Panc1 (cell line): ENCODE measurements around the gene SORBS1. TPM values are rescaled to one million over a fixed set of nuclear protein-coding genes. Genes with fewer than 3 reads are reported as not detected.

Experiments
- ATAC-seq: fragments of 200-7000 bp; cut with Tn5 transposase; 2 replicates; pipeline ENCODE4 v1.9.1; 2020; ENCODE audit warnings: mild to moderate bottlenecking, moderate library complexity
- BruUV-seq: library from RNA; stranded (reverse); fragments of 400-500 nt; replicated peaks from 2 replicates; lab custom pipeline; 2021; lab: Mats Ljungman, UMichigan
- CTCF ChIA-PET: fragments of 300-600 bp; sonication (Branson Sonifier 250); formaldehyde crosslinking; loops from one replicate; lab custom pipeline; 2022; ENCODE audit warnings: antibody characterized with exemption; lab: Charles Lee
- POLR2A ChIA-PET: fragments of 300-600 bp; sonication (Branson Sonifier 250); formaldehyde crosslinking; loops from one replicate; lab custom pipeline; 2022; ENCODE audit warnings: antibody characterized with exemption; lab: Charles Lee
- DNase-seq: peaks from one replicate; pipeline ENCODE4 v3.0.0-alpha.2; 2010; ENCODE audit warnings: low read depth, low spot score
- H3K27ac ChIP-seq: 2 replicates; pipeline ENCODE4 v1.5.1; 2011; ENCODE audit warnings: mild to moderate bottlenecking, low read length, inconsistent platforms
- H3K27me3 ChIP-seq: fragments of 200-500 bp; sonication (Bioruptor generic); 2 replicates; pipeline ENCODE4 v1.6.0; 2014; ENCODE audit warnings: low read length, inconsistent platforms; ENCODE audit not compliant: control insufficient read depth, insufficient read depth
- H3K36me3 ChIP-seq: fragments of 200-500 bp; sonication (Bioruptor generic); 2 replicates; pipeline ENCODE4 v1.5.1; 2014; ENCODE audit warnings: inconsistent platforms, mild to moderate bottlenecking, low read length, moderate library complexity; ENCODE audit not compliant: control insufficient read depth, insufficient read depth
- H3K4me1 ChIP-seq: 2 replicates; pipeline ENCODE4 v1.5.1; 2011; ENCODE audit warnings: inconsistent platforms, mild to moderate bottlenecking, low read length, moderate library complexity; ENCODE audit not compliant: control insufficient read depth, insufficient read depth
- H3K4me3 ChIP-seq, 2 experiments: 2 replicates each; pipeline ENCODE4 v1.5.1; 2011 to 2012; ENCODE audit warnings: low read depth in 2 of 2, low read length in 2 of 2, mild to moderate bottlenecking in 2 of 2, inconsistent platforms in 1 of 2, moderate library complexity in 1 of 2
- H3K9me3 ChIP-seq: fragments of 200-500 bp; sonication (Bioruptor generic); 2 replicates; pipeline ENCODE4 v1.5.1; 2014; ENCODE audit warnings: low read depth, mild to moderate bottlenecking, inconsistent platforms, low read length, moderate library complexity; ENCODE audit not compliant: control insufficient read depth, insufficient read depth
- CTCF ChIP-seq: fragments of 450-650 bp; IDR thresholded peaks from 2 replicates; pipeline ENCODE4 v1.5.1; 2017; ENCODE audit warnings: mild to moderate bottlenecking
- POLR2AphosphoS5 ChIP-seq: IDR thresholded peaks from 2 replicates; pipeline ENCODE4 v1.6.1; 2012; ENCODE audit warnings: mild to moderate bottlenecking, low read depth, low read length, moderate library complexity
- REST ChIP-seq, 2 experiments: IDR thresholded peaks; 2 replicates each; pipeline ENCODE4 v1.6.1; 2011 to 2012; ENCODE audit warnings: low read depth in 2 of 2, control low read depth in 1 of 2, low read length in 1 of 2, mild to moderate bottlenecking in 1 of 2, moderate library complexity in 1 of 2; ENCODE audit not compliant: insufficient read depth in 1 of 2
- SIN3A ChIP-seq: IDR thresholded peaks from 2 replicates; pipeline ENCODE4 v1.6.1; 2012; ENCODE audit warnings: low read depth, mild to moderate bottlenecking, low read length, moderate library complexity, borderline replicate concordance; ENCODE audit not compliant: insufficient read depth
- TCF7L2 ChIP-seq: IDR thresholded peaks from 2 replicates; pipeline ENCODE4 v1.6.1; 2011; ENCODE audit warnings: mild to moderate bottlenecking, low read depth, low read length, inconsistent platforms
- in situ Hi-C: cut with HindIII; loops from 2 replicates; pipeline ENCODE4 v1.10.0; 2016; ENCODE audit warnings: low sequenced_read_pairs, low pct_unique_long_range_greater_than_20kb
- intact Hi-C: fragments of 100-400 bp; cut with micrococcal nuclease; formaldehyde crosslinking; loops from one replicate; pipeline ENCODE4 v1.10.0; 2022; ENCODE audit not compliant: unreplicated experiment
- total RNA-seq: library from RNA; stranded (reverse); gene quantifications from one replicate; pipeline ENCODE4 v1.2.1, GENCODE V29; 2021; ENCODE audit not compliant: unreplicated experiment

The SORBS1 gene
- total RNA-seq, 1 experiment from 2014 or later: 29.4 TPM

- in situ Hi-C loops: no loop called here
- CTCF ChIA-PET: no interaction called here
- no peak overlapping the region for H3K4me3 ChIP-seq
- H3K36me3 ChIP-seq: no peaks in the 10 kb centered on the region
- DNase-seq: no peak
- POLR2A ChIA-PET: no interaction called here
- no peaks in the 10 kb centered on the region for H3K27me3 ChIP-seq
- no TSS peak for BruUV-seq
- H3K4me1 ChIP-seq: no peaks in the 10 kb centered on the region
- no peak overlapping the region for H3K27ac ChIP-seq
- no peak for ATAC-seq
- TF ChIP-seq SIN3A: no peak
- no peak for TF ChIP-seq REST (IDR thresholded peaks at IDR 0.05; ENCODE audit: insufficient read depth in 1 of 2, low read depth in 2 of 2, low read length in 1 of 2)
- no peak for TF ChIP-seq TCF7L2
- no peak for TF ChIP-seq CTCF
- TF ChIP-seq POLR2AphosphoS5: no peak
- no peaks in the 10 kb centered on the region for H3K9me3 ChIP-seq
- intact Hi-C loops: no loop called here
Observed at GRCh38 chr10:95569368-95569767, 8.2 kb upstream of the SORBS1 start.

- Histone ChIP-seq H3K27ac (no peak overlapping the region), H3K36me3 (no peaks in the 10 kb centered on the region), H3K27me3 (no peaks in the 10 kb centered on the region), H3K4me1 (no peaks in the 10 kb centered on the region), H3K4me3 (no peak overlapping the region), H3K9me3 (no peaks in the 10 kb centered on the region)
- in situ Hi-C loops (no loop called here), intact Hi-C loops (no loop called here)
- ChIA-PET POLR2A (no interaction called here), CTCF (interaction anchor here (0.6 kb wide), 1 partner anchor 8 kb away, joined by 3 read pairs; no protein-coding TSS in a partner anchor)
- TF ChIP-seq REST (IDR thresholded peaks at IDR 0.05; ENCODE audit: insufficient read depth in 1 of 2, low read depth in 2 of 2, low read length in 1 of 2): no peak
- no peak for TF ChIP-seq SIN3A
- no peak for TF ChIP-seq CTCF
- no peak for TF ChIP-seq TCF7L2
- no peak for TF ChIP-seq POLR2AphosphoS5
- ATAC-seq: no peak
- no TSS peak for BruUV-seq
- no peak for DNase-seq
Observed at GRCh38 chr10:95567903-95568630, 6.9 kb upstream of the SORBS1 start.
